H1 (cell line): ENCODE data around the gene RNF175. TPM values are rescaled to one million over a fixed set of nuclear protein-coding genes. Genes with fewer than 3 reads are reported as not detected.

Experiments
- CEBPB ChIP-seq: IDR thresholded peaks from 2 replicates; pipeline ENCODE4 v1.6.1; 2012; ENCODE audit warnings: low read depth, low read length
- CREB1 ChIP-seq: IDR thresholded peaks from 2 replicates; pipeline ENCODE4 v1.6.1; 2012; ENCODE audit warnings: inconsistent platforms
- KDM1A ChIP-seq: fragments of 200-600, 300-600 bp; sonication (generic); IDR thresholded peaks from 2 replicates; pipeline ENCODE4 v1.7.1; 2016; ENCODE audit warnings: mild to moderate bottlenecking, low read length, borderline replicate concordance
- NRF1 ChIP-seq: IDR thresholded peaks from 2 replicates; pipeline ENCODE4 v1.6.1; 2011; ENCODE audit warnings: mild to moderate bottlenecking, low read depth, low read length, improper control_type of control experiment
- RAD21 ChIP-seq, 2 experiments: IDR thresholded peaks in 1 of 2; conservative IDR thresholded peaks in 1 of 2; 2 replicates each; pipeline ENCODE4 v1.6.1; 2011; ENCODE audit warnings: low read depth in 2 of 2, low read length in 2 of 2, improper control_type of control experiment in 1 of 2, inconsistent platforms in 1 of 2, mild to moderate bottlenecking in 1 of 2, moderate library complexity in 1 of 2
- SIRT6 ChIP-seq: IDR thresholded peaks from one replicate; pipeline ENCODE4 v1.7.1; 2012; ENCODE audit warnings: low read length, inconsistent platforms
- polyA plus RNA-seq, 7 experiments: library from polyadenylated mRNA; depleted of rRNA in 3 of 7; stranded (reverse) in 5 of 7; unstranded in 2 of 7; fragments of >200 nt in 5 of 7; fragments of 200-250 nt in 2 of 7; gene quantifications; 1 replicate in 5 of 7; 2 replicates in 1 of 7; 4 replicates in 1 of 7; pipeline versions ENCODE4 v1.2.1 to v1.2.3, GENCODE V29; 2011 to 2013; ENCODE audit warnings: missing spikeins in 2 of 7, mixed read lengths in 2 of 7
- total RNA-seq: library from RNA; stranded (reverse); fragmentation: NEBNext Ultra II Directional; extraction: Animal tissue kit (Norgen Biotek cat#: 25700); gene quantifications from 2 replicates; pipeline ENCODE4 v1.2.1, GENCODE V29; 2021

RNF175 gene
- total and polyA plus RNA-seq, 2 of the 8 experiments (the other 6 are each of a cell fraction or from before 2014, with no cell fraction given): 7.9 to 9.8 TPM

DNA sequence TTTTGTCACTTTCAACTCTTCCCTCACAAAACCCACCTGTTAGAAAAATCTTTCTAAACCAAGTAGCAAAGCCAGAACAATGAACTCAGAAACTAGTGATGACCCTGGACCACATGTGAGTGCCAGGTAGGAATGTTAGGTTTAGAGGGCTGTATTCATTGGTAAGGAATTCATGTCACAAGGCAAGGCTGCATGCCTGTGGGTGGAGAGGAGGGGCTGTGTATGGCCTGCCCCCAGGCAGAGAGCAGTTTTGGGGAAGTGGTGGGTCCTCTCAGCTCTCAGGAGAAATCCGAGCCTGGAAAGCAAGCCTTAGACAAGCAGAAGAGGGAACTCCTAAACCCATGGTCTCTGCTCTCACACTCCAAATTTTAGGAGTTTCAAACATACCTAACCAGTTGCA is 2.4 kb downstream of the RNF175 start (continued):
- no peak for TF ChIP-seq RAD21 (IDR thresholded peaks at IDR 0.05 in 1 of 2, conservative IDR thresholded peaks at IDR 0.05 in 1 of 2; ENCODE audit: low read depth in 2 of 2, low read length in 2 of 2)
- no peak for TF ChIP-seq NRF1
- TF ChIP-seq SIRT6: no peak
- no peak for TF ChIP-seq CEBPB
- no peak for TF ChIP-seq CREB1
- no peak for TF ChIP-seq KDM1A
